HG03135 (cell line): ENCODE results near the gene SPEN.

Experiments used
- ATAC-seq: cut with Tn5 transposase; IDR thresholded peaks from one replicate; pipeline ENCODE4 v1.9.1; 2021; ENCODE audit warnings: mild to moderate bottlenecking, moderate library complexity; ENCODE audit not compliant: unreplicated experiment

Gene SPEN

GRCh38 chr1:15945011-15945831 is 97.7 kb downstream of the SPEN start:
- no peak for ATAC-seq

GRCh38 chr1:15945832-15946448 is 98.4 kb downstream of the SPEN start:
- no peak for ATAC-seq

- ATAC-seq = no peak
Measured at GRCh38 chr1:15946571-15947381, 99.3 kb downstream of the SPEN start.

GRCh38 chr1:15947382-15948090 is 100.0 kb downstream of the SPEN start:
- no peak for ATAC-seq

GRCh38 chr1:15948091-15948591 is 100.6 kb downstream of the SPEN start:
- no peak for ATAC-seq

- no peak for ATAC-seq
Measured at GRCh38 chr1:15948595-15949452, 101.3 kb downstream of the SPEN start.

- ATAC-seq = peak; percentile 54
Measured at GRCh38 chr1:15949453-15950245, 102.1 kb downstream of the SPEN start.

GRCh38 chr1:15950302-15950701 is 102.8 kb downstream of the SPEN start:
- no peak for ATAC-seq

- no peak for ATAC-seq
Measured at GRCh38 chr1:15950763-15951295, 103.3 kb downstream of the SPEN start.

- no peak for ATAC-seq
Measured at GRCh38 chr1:15951341-15952153, 104.0 kb downstream of the SPEN start.

- ATAC-seq = no peak
Measured at GRCh38 chr1:15952317-15953258, 105.1 kb downstream of the SPEN start.

GRCh38 chr1:15953294-15953771 is 105.8 kb downstream of the SPEN start:
- no peak for ATAC-seq

GRCh38 chr1:15953791-15954241 is 106.3 kb downstream of the SPEN start:
- no peak for ATAC-seq

GRCh38 chr1:15954316-15954715 is 106.8 kb downstream of the SPEN start:
- ATAC-seq = no peak

- no peak for ATAC-seq
Measured at GRCh38 chr1:15955552-15955951, 108.0 kb downstream of the SPEN start.

GRCh38 chr1:15956150-15956549 is 108.6 kb downstream of the SPEN start:
- no peak for ATAC-seq
